ENCODE results near the gene BMP6. TPM values are rescaled to one million over a fixed set of nuclear protein-coding genes. Genes with fewer than 3 reads are reported as not detected.

BMP6 gene
- total and polyA plus RNA-seq, 2 of the 8 experiments (the other 6 are each of a cell fraction or from before 2014, with no cell fraction given): 2.0 to 2.1 TPM

DNA sequence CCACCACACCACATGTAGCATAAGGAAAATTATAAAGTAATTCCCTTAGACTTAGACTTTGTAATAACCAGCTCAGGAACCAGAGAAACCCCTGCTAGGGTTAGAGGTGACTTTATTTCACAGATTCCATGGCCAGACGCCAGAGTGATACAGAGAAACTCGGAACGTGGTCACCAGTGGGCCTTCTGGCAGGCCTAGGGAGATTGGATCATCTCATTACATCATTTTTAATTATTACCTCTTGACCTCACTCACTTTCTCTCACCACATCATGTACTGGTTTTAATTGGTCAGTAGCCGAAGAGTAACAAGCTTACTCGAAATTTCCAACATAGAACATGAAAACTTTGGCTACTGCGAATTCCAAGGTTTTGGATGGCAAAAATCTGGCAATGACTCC is 72.9 kb downstream of the BMP6 start (continued):
- no peak for TF ChIP-seq SIN3A (conservative IDR thresholded peaks at IDR 0.05 in 1 of 2, IDR thresholded peaks at IDR 0.05 in 1 of 2; ENCODE audit: low read depth in 1 of 2, low read length in 2 of 2)
- no peak for TF ChIP-seq RXRA (IDR thresholded peaks at IDR 0.05; ENCODE audit: insufficient read depth, low read depth, low read length)
- TF ChIP-seq, protein P1, sequence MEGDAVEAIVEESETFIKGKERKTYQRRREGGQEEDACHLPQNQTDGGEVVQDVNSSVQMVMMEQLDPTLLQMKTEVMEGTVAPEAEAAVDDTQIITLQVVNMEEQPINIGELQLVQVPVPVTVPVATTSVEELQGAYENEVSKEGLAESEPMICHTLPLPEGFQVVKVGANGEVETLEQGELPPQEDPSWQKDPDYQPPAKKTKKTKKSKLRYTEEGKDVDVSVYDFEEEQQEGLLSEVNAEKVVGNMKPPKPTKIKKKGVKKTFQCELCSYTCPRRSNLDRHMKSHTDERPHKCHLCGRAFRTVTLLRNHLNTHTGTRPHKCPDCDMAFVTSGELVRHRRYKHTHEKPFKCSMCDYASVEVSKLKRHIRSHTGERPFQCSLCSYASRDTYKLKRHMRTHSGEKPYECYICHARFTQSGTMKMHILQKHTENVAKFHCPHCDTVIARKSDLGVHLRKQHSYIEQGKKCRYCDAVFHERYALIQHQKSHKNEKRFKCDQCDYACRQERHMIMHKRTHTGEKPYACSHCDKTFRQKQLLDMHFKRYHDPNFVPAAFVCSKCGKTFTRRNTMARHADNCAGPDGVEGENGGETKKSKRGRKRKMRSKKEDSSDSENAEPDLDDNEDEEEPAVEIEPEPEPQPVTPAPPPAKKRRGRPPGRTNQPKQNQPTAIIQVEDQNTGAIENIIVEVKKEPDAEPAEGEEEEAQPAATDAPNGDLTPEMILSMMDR (IDR thresholded peaks at IDR 0.05; ENCODE audit: control extremely low read depth in 1 of 3, insufficient read depth in 1 of 3, low read depth in 1 of 3, low read length in 3 of 3): no peak
- TF ChIP-seq EZH2 (IDR thresholded peaks at IDR 0.05; ENCODE audit: low read depth, low read length, severe bottlenecking): no peak
- no peak for TF ChIP-seq RFX5 (IDR thresholded peaks at IDR 0.05; ENCODE audit: borderline replicate concordance, low read depth, low read length)

Measured in H1 (cell line).